Measurements from ENCODE around the gene PTMA. TPM values are rescaled to one million over a fixed set of nuclear protein-coding genes. Genes with fewer than 3 reads are reported as not detected.

PTMA gene
- polyA plus RNA-seq, 1 of the 3 experiments (the other 2 are of a cell fraction): 767 TPM

GRCh38 chr2:231732604-231733003 lies 24.3 kb downstream of the PTMA start:
- no peaks in the 10 kb centered on the region for H3K27me3 ChIP-seq (ENCODE audit: insufficient read depth)
- H3K79me2 ChIP-seq (ENCODE audit: insufficient read depth): no peaks in the 10 kb centered on the region
- no peaks in the 10 kb centered on the region for H3K4me1 ChIP-seq (ENCODE audit: control insufficient read depth in 1 of 2, insufficient read depth in 2 of 2, low read depth in 1 of 2, low read length in 1 of 2)
- no peaks in the 10 kb centered on the region for H3K9me3 ChIP-seq
- H3F3A ChIP-seq (replicated peaks; ENCODE audit: insufficient read depth): no peaks in the 10 kb centered on the region
- peaks cover 3 to 13% of the 10 kb centered on the region in 2 experiments for H3K36me3 ChIP-seq (replicated peaks in 1 of 2; ENCODE audit: control insufficient read depth in 1 of 2, insufficient read depth in 2 of 2, low read length in 1 of 2)
- no peak overlapping the region for H3K4me3 ChIP-seq (ENCODE audit: low read depth in 2 of 2, low read length in 1 of 2)
- ChIA-PET CTCF (interaction anchor here (1.7 kb wide), 1 partner anchor 18 kb away, joined by 9 read pairs; no protein-coding TSS in a partner anchor), POLR2A (no interaction called here)
- TF ChIP-seq RCOR1 (IDR thresholded peaks at IDR 0.05; ENCODE audit: low read length) (no peak), RFX5 (IDR thresholded peaks at IDR 0.05; ENCODE audit: low read length) (no peak), FOSL2 (IDR thresholded peaks at IDR 0.05; ENCODE audit: borderline replicate concordance, low read depth) (no peak), CTCF (IDR thresholded peaks at IDR 0.05) (no peak), MXI1 (IDR thresholded peaks at IDR 0.05; ENCODE audit: low read depth, low read length) (no peak), RAD21 (IDR thresholded peaks at IDR 0.05; ENCODE audit: low read length) (no peak), GATA2 (CRISPR knock-in tag; IDR thresholded peaks at IDR 0.05) (no peak), ELF1 (IDR thresholded peaks at IDR 0.05) (no peak), GABPA (IDR thresholded peaks at IDR 0.05; ENCODE audit: low read depth) (no peak), CHD2 (IDR thresholded peaks at IDR 0.05; ENCODE audit: low read length, partially characterized antibody) (no peak), POLR2AphosphoS5 (IDR thresholded peaks at IDR 0.05; ENCODE audit: low read depth, low read length) (no peak), EP300 (IDR thresholded peaks at IDR 0.05; ENCODE audit: borderline replicate concordance in 1 of 2, low read depth in 1 of 2, low read length in 1 of 2) (no peak), IRF3 (IDR thresholded peaks at IDR 0.05; ENCODE audit: low read depth, low read length) (no peak), JUND (IDR thresholded peaks at IDR 0.05) (no peak), TEAD4 (IDR thresholded peaks at IDR 0.05; ENCODE audit: borderline replicate concordance, insufficient read depth) (no peak), USF1 (IDR thresholded peaks at IDR 0.05; ENCODE audit: borderline replicate concordance, low read depth) (no peak), NRF1 (IDR thresholded peaks at IDR 0.05; ENCODE audit: low read depth, low read length) (no peak), SMC3 (IDR thresholded peaks at IDR 0.05; ENCODE audit: low read depth, low read length) (no peak)
- no peak overlapping the region for H3K27ac ChIP-seq (ENCODE audit: low read depth in 2 of 2, low read length in 1 of 2)
- H3K9ac ChIP-seq: no peak overlapping the region
- whole genome bisulfite sequencing (ENCODE audit: low lambda C conversion rate): 89% methylated on average over 4 of the region's 4 CpGs
- no peaks in the 10 kb centered on the region for H4K20me1 ChIP-seq (ENCODE audit: insufficient read depth)
- no peak overlapping the region for H3K4me2 ChIP-seq
- no peak for DNase-seq
- H3K9me2 ChIP-seq: no peaks in the 10 kb centered on the region
- no peak overlapping the region for H2AFZ ChIP-seq (ENCODE audit: low read depth)

Measured in SK-N-SH (cell line).